GM12873 (cell line): ENCODE results near the gene FGFR3.

Source experiments
- TF ChIP-seq, protein P1 (sequence below): IDR thresholded peaks from 2 replicates; pipeline ENCODE4 v1.5.1; 2012; ENCODE audit warnings: low read depth, mild to moderate bottlenecking, moderate library complexity, low read length, control low read depth; ENCODE audit not compliant: insufficient read depth; ENCODE audit errors: missing control alignments

The FGFR3 gene

DNA sequence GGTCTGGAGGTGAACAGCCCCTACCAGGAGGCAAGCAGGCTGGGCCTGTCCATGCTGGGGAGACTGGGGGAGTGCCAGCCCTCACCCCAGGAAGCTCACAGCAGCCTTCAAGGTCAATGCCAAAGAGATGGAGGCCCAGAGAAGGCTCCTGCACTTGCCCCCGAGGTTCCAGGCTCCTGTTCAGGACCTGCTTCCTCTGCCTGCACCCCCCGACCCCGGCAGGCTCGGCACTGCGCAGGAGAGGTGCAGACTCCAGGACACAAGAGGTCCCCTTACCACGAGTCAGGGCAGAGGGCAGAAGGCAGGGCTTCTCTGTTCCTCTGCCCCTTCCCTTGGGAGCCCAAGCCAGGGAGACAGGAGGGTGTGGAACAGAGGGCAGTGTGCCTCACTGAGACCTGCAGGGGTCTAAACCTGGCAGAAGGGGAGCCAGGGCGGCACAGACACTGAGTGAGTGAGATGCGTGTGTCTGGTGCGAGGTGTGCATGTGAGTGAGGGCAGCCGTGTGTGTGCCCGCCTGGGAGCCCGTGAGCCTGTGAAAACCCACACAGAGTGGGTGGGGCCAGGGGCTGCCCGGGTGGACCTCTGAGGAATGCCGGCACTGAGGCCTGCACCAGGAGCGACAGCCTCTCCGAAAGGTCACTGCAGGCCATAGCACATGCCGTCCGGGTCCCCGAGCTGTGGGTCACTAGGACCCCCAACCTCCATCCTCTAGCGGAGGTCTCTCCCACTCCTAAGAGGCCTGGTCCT lies 30.7 kb upstream of the FGFR3 start:
- TF ChIP-seq, protein P1, sequence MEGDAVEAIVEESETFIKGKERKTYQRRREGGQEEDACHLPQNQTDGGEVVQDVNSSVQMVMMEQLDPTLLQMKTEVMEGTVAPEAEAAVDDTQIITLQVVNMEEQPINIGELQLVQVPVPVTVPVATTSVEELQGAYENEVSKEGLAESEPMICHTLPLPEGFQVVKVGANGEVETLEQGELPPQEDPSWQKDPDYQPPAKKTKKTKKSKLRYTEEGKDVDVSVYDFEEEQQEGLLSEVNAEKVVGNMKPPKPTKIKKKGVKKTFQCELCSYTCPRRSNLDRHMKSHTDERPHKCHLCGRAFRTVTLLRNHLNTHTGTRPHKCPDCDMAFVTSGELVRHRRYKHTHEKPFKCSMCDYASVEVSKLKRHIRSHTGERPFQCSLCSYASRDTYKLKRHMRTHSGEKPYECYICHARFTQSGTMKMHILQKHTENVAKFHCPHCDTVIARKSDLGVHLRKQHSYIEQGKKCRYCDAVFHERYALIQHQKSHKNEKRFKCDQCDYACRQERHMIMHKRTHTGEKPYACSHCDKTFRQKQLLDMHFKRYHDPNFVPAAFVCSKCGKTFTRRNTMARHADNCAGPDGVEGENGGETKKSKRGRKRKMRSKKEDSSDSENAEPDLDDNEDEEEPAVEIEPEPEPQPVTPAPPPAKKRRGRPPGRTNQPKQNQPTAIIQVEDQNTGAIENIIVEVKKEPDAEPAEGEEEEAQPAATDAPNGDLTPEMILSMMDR: no peak

DNA sequence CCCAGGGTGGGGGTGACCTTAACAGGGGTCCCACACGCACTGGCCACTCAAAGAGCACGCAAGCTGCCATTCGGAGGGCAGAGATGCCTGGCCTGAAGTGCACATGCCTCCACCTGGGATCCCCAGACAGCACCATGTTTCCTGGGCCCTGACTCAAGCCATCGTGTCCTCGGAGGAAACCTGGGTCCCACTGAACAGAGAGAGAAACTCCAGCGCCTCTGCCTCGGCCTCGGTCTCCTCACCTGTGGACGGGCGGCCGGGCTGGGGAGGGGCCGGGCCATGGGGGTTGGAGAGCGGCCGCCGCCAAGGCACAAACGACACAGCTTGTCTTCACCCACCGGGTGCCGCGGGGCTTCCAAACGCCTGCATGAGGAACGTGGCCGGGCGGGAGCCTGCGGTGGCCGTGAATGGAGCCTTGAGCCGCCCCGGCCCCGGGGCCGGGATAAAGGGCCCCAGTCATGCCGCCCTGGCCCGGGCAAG lies 30.0 kb upstream of the FGFR3 start:
- TF ChIP-seq, protein P1: no peak

DNA sequence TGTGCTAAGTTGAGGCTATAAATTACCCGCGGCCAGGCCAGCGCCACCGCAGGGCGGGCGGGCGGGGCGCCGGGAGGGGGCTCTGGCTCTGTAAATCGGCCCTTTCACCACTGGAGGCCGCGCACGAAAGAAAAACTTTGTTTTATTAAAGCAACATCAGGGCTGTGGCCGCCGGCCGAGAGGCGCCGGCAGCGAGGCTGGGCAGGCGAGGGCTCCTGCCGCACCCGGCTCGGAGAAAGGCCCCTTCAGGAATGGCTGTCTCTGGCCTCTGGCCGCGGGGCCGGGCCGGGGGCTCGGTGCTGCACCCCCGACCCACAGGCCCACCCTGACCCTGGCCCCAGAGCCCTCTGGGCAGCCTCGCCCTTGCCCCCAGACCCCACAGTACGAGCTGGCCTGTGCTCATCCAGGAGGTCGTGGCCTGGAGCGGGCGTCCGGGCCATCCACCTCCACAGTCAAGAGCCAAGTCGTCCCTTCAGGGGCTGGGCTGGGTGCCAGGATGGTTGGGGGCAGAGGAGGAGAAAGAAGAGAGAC lies 29.5 kb upstream of the FGFR3 start:
- TF ChIP-seq, protein P1: no peak

DNA sequence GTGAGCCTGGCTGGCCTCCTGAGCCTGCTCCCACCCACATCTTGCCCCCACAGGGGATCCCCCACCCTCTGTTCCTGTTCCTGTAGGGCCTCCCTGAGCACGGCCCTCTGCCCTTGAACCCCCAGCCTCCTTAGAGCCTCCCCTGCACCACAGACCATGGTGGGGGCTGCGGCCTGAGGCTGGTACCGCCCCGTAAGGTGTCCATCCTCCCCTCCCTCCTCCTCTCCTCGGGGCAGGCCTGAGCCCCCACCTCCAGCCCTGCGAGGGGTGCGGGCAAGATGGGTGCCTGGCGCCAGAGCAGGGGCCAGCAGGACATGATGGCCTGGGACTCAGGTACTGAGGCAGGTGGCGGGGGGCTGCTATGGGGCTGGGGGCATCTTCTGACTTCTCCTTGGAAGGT lies 28.4 kb upstream of the FGFR3 start:
- TF ChIP-seq, protein P1: no peak

DNA sequence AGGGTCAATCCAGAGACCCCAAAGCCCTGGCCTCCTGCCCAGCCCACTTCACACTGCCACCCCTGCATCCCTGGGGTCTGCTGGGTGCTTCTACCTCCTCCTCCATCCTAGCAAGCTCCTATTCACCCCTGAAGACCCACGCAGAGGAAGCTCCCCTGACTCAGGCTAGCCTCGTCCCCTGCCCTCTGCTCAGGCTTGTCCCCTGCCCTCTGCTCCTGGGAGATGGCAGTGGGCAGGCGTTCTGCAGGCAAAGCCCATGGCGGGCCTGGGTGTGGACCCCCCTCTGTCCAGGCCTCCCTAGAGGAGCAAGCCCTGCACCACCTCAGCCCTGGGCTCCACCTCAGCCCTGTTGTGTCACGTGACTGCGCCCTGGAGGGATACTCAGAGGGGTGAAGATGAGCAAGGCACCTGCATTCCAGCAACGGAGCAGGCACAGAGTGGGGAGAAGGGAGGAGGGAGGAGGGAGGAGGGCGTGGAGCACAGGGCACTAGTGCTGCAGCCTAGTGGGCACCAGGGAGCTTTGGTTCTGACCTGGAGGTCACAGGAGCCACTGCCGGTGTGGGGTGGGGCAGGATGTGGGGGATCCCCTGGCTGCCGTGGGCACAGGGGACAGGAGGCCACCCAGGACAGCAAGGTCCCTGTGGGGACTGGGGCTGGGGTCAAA lies 27.6 kb upstream of the FGFR3 start:
- TF ChIP-seq, protein P1: no peak

DNA sequence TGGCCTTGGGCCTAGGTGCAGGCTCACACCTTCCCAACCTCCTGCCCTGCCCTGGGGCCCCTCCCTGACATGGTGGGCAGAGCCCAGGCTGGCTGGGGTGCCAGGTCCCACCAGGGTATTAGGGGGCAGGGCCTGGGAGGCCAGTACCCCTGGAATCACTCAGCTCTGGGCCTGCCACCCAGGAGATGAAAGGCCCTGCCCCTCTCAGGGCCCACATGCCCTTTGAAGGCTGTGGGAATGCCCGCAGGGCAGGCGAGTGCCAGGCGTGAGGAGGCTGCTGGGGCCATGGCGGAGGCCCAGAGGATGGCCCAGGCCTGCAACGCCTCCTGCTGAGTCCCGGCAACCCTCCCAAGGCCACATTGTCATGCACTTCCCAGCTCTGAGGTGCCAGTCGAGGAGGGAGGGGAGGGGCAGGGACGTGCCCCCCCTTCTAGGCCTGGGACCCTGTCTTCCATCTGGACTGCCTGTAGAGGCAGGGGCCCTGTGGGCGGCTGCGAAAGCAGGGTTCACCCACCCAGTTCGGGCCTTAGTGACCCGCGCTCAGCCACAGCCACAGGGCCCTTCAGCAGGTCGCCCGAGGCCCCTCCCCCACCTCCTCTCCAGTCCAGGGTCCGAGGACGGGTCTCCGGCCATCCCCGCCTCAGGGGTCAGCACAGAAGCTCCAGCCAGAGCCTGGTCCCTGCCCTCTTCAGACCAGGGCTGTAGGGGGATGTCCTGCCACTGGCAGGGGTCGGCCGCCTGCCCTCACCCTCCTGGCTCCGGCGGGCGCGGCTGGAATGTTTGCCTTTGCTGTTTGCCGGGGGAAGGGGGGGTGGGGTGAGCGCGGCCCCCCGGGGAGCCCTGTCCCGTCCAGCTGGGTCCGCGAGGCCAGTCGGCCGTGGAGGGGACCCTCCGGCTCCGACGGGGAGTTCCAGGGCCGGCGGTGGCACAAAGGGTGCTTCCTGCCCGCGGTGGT lies 26.7 kb upstream of the FGFR3 start:
- TF ChIP-seq, protein P1: no peak
